Lung (tissue), 12 donors: ENCODE results near the gene HECTD4. TPM values are rescaled to one million over a fixed set of nuclear protein-coding genes. Genes with fewer than 3 reads are reported as not detected.

ENCODE experiments used
- ATAC-seq: fragments of 200-7000 bp; cut with Tn5 transposase; one replicate; pipeline ENCODE4 v1.9.1; 2020; ENCODE audit warnings: moderate number of reproducible peaks; ENCODE audit not compliant: insufficient read depth, low FRiP score
- DNase-seq, 3 donors: peaks; one replicate each; pipeline ENCODE4 v3.0.0-alpha.2; 2013 to 2017
- H3K27ac ChIP-seq, 2 donors: one replicate each; pipeline ENCODE4 v1.5.1; 2013; ENCODE audit warnings: mild to moderate bottlenecking in 2 of 2, moderate library complexity in 2 of 2, control low read depth in 1 of 2, inconsistent platforms in 1 of 2, low read depth in 1 of 2, low read length in 1 of 2
- H3K27me3 ChIP-seq, 3 donors: one replicate each; pipeline ENCODE4 v1.5.1; 2013; ENCODE audit warnings: low read length in 2 of 3; ENCODE audit not compliant: control insufficient read depth in 3 of 3, insufficient read depth in 3 of 3
- H3K36me3 ChIP-seq, 4 donors: one replicate each; pipeline ENCODE4 v1.5.1; 2013; ENCODE audit warnings: low read length in 4 of 4, mild to moderate bottlenecking in 1 of 4, moderate library complexity in 1 of 4; ENCODE audit not compliant: control insufficient read depth in 4 of 4, insufficient read depth in 4 of 4
- H3K4me1 ChIP-seq, 5 donors: one replicate each; pipeline ENCODE4 v1.5.1; 2013; ENCODE audit warnings: low read length in 5 of 5, mild to moderate bottlenecking in 2 of 5, moderate library complexity in 1 of 5; ENCODE audit not compliant: control insufficient read depth in 5 of 5, insufficient read depth in 5 of 5
- H3K4me3 ChIP-seq: one replicate; pipeline ENCODE4 v1.5.1; 2013; ENCODE audit warnings: mild to moderate bottlenecking, control low read depth, moderate library complexity
- H3K9ac ChIP-seq, 2 donors: one replicate each; pipeline ENCODE4 v1.5.1; 2013; ENCODE audit warnings: low read length in 2 of 2, control low read depth in 1 of 2; ENCODE audit not compliant: insufficient read depth in 1 of 2
- H3K9me3 ChIP-seq, 4 donors: one replicate each; pipeline ENCODE4 v1.5.1; 2013; ENCODE audit warnings: low read length in 3 of 4, mild to moderate bottlenecking in 1 of 4, moderate library complexity in 1 of 4; ENCODE audit not compliant: control insufficient read depth in 4 of 4, insufficient read depth in 3 of 4
- WGBS, 2 donors: extraction: QIAGEN DNeasy Blood & Tissue Kit; methylation state at CpG; one replicate each; pipeline ENCODE4 v1.1.7; 2013; 5-methylcytosine and 5-hydroxymethylcytosine counted together
- polyA plus RNA-seq, 2 donors: library from polyadenylated mRNA; stranded (reverse); fragments of 200-250 nt; gene quantifications; one replicate each; pipeline ENCODE4 v1.2.1, GENCODE V29; 2013
- total RNA-seq, 2 donors: library from RNA; depleted of rRNA in 1 of 2; stranded (reverse); fragments of >200 nt in 1 of 2; gene quantifications; one replicate each; pipeline ENCODE4 v1.2.1, GENCODE V29; 2014 to 2021
- TF ChIP-seq, protein P1 (sequence below): IDR thresholded peaks from 2 replicates; pipeline ENCODE4 v1.5.1; 2012; ENCODE audit warnings: mild to moderate bottlenecking; ENCODE audit errors: control extremely low read depth, extremely low read depth
- donor health status: control.
- donor health status: control.
- donor health status: Bipolar disorder and iron deficiency.
- donor health status: healthy.
- donor health status: DM: yes; HTN: yes; CAD: no.

HECTD4 gene
- total and polyA plus RNA-seq, 4 donors: 4.5 to 96.5 (median 35.7) TPM

DNA sequence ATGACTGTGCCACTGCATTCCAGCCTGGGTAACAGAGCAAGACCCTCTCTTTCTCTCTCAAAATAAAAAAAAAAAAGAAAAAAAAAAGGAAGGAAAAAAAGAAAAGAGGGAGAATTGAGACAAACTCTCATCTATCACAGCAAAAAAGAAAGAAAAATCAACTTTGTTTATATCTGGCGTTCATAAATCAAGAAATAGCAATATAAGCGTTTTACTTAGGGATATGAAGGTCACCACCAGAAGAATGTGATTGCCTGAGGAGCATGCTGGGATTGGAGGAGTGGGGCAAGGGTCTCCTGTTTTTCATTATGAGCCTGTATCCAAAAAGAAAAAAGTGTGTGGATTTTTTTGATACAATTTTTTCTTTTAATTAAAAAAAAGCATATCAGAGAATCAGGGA is 78.4 kb downstream of the HECTD4 start:
- DNase-seq: no peak
- H3K36me3 ChIP-seq: peaks cover 0 to 20% (median 9%) of the 10 kb centered on the region in 4 donors
- H3K27ac ChIP-seq: no peak overlapping the region
- H3K27me3 ChIP-seq: no peaks in the 10 kb centered on the region
- H3K4me3 ChIP-seq: no peak overlapping the region
- peaks cover 0 to 60% (median 7%) of the 10 kb centered on the region in 5 donors for H3K4me1 ChIP-seq
- TF ChIP-seq, protein P1, sequence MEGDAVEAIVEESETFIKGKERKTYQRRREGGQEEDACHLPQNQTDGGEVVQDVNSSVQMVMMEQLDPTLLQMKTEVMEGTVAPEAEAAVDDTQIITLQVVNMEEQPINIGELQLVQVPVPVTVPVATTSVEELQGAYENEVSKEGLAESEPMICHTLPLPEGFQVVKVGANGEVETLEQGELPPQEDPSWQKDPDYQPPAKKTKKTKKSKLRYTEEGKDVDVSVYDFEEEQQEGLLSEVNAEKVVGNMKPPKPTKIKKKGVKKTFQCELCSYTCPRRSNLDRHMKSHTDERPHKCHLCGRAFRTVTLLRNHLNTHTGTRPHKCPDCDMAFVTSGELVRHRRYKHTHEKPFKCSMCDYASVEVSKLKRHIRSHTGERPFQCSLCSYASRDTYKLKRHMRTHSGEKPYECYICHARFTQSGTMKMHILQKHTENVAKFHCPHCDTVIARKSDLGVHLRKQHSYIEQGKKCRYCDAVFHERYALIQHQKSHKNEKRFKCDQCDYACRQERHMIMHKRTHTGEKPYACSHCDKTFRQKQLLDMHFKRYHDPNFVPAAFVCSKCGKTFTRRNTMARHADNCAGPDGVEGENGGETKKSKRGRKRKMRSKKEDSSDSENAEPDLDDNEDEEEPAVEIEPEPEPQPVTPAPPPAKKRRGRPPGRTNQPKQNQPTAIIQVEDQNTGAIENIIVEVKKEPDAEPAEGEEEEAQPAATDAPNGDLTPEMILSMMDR: no peak
- no peaks in the 10 kb centered on the region for H3K9me3 ChIP-seq
- no peak overlapping the region for H3K9ac ChIP-seq
- no peak for ATAC-seq
- WGBS, 2 donors: 92% methylated on average over 2 of the region's 2 CpGs

DNA sequence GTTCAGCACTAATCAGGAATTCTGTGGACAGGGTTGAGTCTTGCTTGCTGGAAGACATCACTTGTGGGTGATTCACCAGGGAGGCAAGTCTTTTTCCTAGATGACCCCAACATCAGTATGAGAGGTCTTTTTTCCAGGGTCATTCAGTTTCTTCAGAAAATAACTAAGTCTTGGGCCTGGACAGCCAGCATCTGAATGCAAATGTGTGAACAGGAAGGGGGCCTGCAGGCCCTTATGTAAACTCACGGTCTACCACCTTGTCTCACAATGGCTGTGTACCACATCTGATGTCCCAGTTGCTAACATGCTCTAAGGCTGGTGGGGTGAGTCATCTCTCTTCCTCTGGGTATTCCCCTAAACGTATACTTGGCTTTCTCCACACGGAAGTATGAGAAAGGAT is 79.2 kb downstream of the HECTD4 start:
- no peak overlapping the region for H3K4me3 ChIP-seq
- H3K9ac ChIP-seq: no peak overlapping the region
- no peaks in the 10 kb centered on the region for H3K9me3 ChIP-seq
- H3K4me1 ChIP-seq: peaks cover 0 to 52% (median 3%) of the 10 kb centered on the region in 5 donors
- H3K27ac ChIP-seq: no peak overlapping the region
- DNase-seq: no peak
- TF ChIP-seq, protein P1: no peak
- 51 to 79% methylated on average over 3 of the region's 3 CpGs for WGBS, 2 donors
- peaks cover 0 to 18% (median 9%) of the 10 kb centered on the region in 4 donors for H3K36me3 ChIP-seq
- no peak for ATAC-seq
- H3K27me3 ChIP-seq: no peaks in the 10 kb centered on the region

DNA sequence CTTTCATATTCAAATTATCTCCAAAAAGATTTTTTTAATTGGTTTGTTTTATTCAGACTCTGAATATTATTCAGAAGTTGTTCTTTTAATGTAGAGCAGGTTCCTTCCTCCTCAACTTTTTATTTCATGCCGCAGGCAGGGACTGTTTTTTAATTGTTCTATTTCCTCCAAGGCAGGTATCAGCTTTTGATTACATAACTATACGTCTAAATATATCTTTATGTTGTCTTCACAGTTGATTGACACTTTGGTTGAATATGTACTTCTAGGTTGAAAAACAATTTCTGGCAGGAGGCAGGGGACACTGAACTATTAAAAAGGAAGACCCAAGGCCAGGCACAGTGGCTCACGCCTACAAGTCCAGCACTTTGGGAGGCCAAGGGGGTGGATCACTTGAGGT is 82.5 kb downstream of the HECTD4 start:
- no peak for ATAC-seq
- TF ChIP-seq, protein P1: no peak
- peaks cover 0 to 21% (median 0%) of the 10 kb centered on the region in 5 donors for H3K4me1 ChIP-seq
- no peak for DNase-seq
- H3K9ac ChIP-seq: no peak overlapping the region
- WGBS, 2 donors: 67 to 74% methylated on average over 3 of the region's 3 CpGs
- no peaks in the 10 kb centered on the region for H3K9me3 ChIP-seq
- peaks cover 0 to 31% (median 21%) of the 10 kb centered on the region in 4 donors for H3K36me3 ChIP-seq
- no peak overlapping the region for H3K27ac ChIP-seq
- no peak overlapping the region for H3K4me3 ChIP-seq
- H3K27me3 ChIP-seq: no peaks in the 10 kb centered on the region

DNA sequence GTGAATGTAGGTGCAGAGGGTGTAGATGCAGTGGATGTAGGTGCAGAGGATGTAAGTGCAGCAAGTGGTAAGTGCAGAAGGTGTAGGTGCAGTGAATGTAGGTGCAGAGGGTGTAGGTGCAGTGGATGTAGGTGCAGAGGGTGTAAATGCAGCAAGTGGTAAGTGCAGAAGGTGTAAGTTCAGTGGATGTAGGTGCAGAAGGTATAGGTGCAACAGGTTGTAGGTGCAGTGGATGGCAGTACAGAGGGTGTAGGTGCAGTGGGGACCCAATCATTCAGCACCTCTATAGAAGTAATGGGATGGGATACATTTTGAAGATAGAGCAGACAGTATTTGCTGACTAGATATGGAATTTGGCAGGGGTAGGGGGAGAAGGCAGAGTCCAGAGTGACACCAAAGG is 85.0 kb downstream of the HECTD4 start:
- DNase-seq (no peak), ATAC-seq (no peak)

More for the DNA sequence above, 85.0 kb downstream of the HECTD4 start:
- Histone ChIP-seq H3K4me1 (peaks cover 0 to 2% (median 0%) of the 10 kb centered on the region in 5 donors), H3K4me3 (no peak overlapping the region), H3K9me3 (no peaks in the 10 kb centered on the region), H3K27ac (no peak overlapping the region), H3K9ac (no peak overlapping the region), H3K36me3 (peaks cover 0 to 29% (median 19%) of the 10 kb centered on the region in 4 donors), H3K27me3 (no peaks in the 10 kb centered on the region)
- TF ChIP-seq, protein P1: no peak
